Naive thymus-derived CD8-positive, alpha-beta T cell (primary cell): ENCODE measurements around the gene BCR. TPM values are rescaled to one million over a fixed set of nuclear protein-coding genes. Genes with fewer than 3 reads are reported as not detected.

Source experiments
- ATAC-seq, 2 donors: fragments of 150-1000 bp; cut with Tn5 transposase in 1 of 2; sonication (Bioruptor Pico), chemical (Tn5 transposase) in 1 of 2; 1 replicate in 1 of 2; 2 replicates in 1 of 2; pipeline ENCODE4 v1.10.0; 2021; ENCODE audit warnings: mild to moderate bottlenecking in 2 of 2, moderate library complexity in 2 of 2
- POLR2A ChIA-PET: fragments of 350-600 bp; sonication (Branson Sonifier 250); formaldehyde crosslinking; loops from one replicate; lab custom pipeline; 2021; ENCODE audit warnings: antibody characterized with exemption; lab: Charles Lee
- DNase-seq, 10 donors: peaks; one replicate each; pipeline versions ENCODE4 v3.0.0 to v3.0.0-alpha.2; 2020 to 2022
- H3K27ac Mint-ChIP-seq, 10 donors: one replicate each; pipeline ENCODE4 v1.8.0; 2020 to 2022; ENCODE audit warnings: mild to moderate bottlenecking in 10 of 10, mixed read lengths in 10 of 10, moderate library complexity in 4 of 10, inconsistent platforms in 1 of 10
- H3K27me3 Mint-ChIP-seq, 5 donors: one replicate each; pipeline ENCODE4 v1.8.0; 2021 to 2022; ENCODE audit warnings: mixed read lengths in 5 of 5
- H3K36me3 Mint-ChIP-seq, 3 donors: one replicate each; pipeline ENCODE4 v1.8.0; 2020 to 2022; ENCODE audit warnings: mixed read lengths in 3 of 3, mild to moderate bottlenecking in 2 of 3, inconsistent platforms in 1 of 3
- H3K4me1 Mint-ChIP-seq, 4 donors: one replicate each; pipeline ENCODE4 v1.8.0; 2021 to 2022; ENCODE audit warnings: mixed read lengths in 4 of 4
- H3K4me3 Mint-ChIP-seq, 10 donors: one replicate each; pipeline ENCODE4 v1.8.0; 2020 to 2022; ENCODE audit warnings: mild to moderate bottlenecking in 10 of 10, mixed read lengths in 10 of 10, moderate library complexity in 6 of 10, inconsistent platforms in 1 of 10
- H3K9me3 Mint-ChIP-seq, 9 donors: one replicate each; pipeline ENCODE4 v1.8.0; 2020 to 2022; ENCODE audit warnings: mixed read lengths in 9 of 9, mild to moderate bottlenecking in 3 of 9, inconsistent platforms in 1 of 9, moderate library complexity in 1 of 9
- polyA plus RNA-seq, 3 donors: library from polyadenylated mRNA; unstranded; fragments of 300-500 nt; fragmentation: Illumina TruSeq; gene quantifications; one replicate each; pipeline ENCODE4 v1.2.3, GENCODE V29; 2021
- total RNA-seq, 8 experiments: library from RNA in 2 of 8; stranded (reverse) in 2 of 8; gene quantifications; one replicate each; pipeline ENCODE4 v1.2.3 and lab custom pipeline; 2021 to 2026

BCR gene
- total and polyA plus RNA-seq, 5 experiments from 2014 or later, result 3.8 to 76.9 (median 18.3) TPM

- POLR2A ChIA-PET, result interaction anchor here (0.8 to 3.9 kb wide), 8 partner anchors 36 to 101 kb away, joined by 3 to 29 read pairs (median 4); partner anchors contain the start of gene RSPH14
- Mint-ChIP-seq H3K36me3 (peaks cover 0 to 10% (median 0%) of the 10 kb centered on the region in 3 donors), H3K4me1 (peaks cover 43 to 77% (median 64%) of the 10 kb centered on the region in 4 donors), H3K9me3 (peaks cover 0 to 10% (median 0%) of the 10 kb centered on the region in 9 donors), H3K4me3 (peak overlapping the region; percentile 84 to 97 (median 95)), H3K27ac (peak overlapping the region in 8 of 10 donors; percentile 86 to 95 (median 91)), H3K27me3 (no peaks in the 10 kb centered on the region)
- DNase-seq, result peak in 5 of 10 donors; percentile 21 to 48 (median 43)
- peak; percentile 13 to 25 for ATAC-seq
Measured at GRCh38 chr22:23180893-23181720, 798 bp downstream of the BCR start.

- H3K4me1 Mint-ChIP-seq, result peaks cover 44 to 78% (median 70%) of the 10 kb centered on the region in 4 donors
- peak overlapping the region; percentile 16 to 95 (median 91) for H3K27ac Mint-ChIP-seq
- ATAC-seq, result no peak
- no peaks in the 10 kb centered on the region for H3K27me3 Mint-ChIP-seq
- peak overlapping the region; percentile 84 to 97 (median 95) for H3K4me3 Mint-ChIP-seq
- peak in 3 of 10 donors; percentile 5 to 26 (median 24) for DNase-seq
- POLR2A ChIA-PET, result interaction anchor here (0.6 to 3.9 kb wide), 6 partner anchors 19 to 100 kb away, joined by 3 to 29 read pairs (median 4); partner anchors contain the start of gene RSPH14
- H3K36me3 Mint-ChIP-seq, result peaks cover 0 to 15% (median 0%) of the 10 kb centered on the region in 3 donors
- H3K9me3 Mint-ChIP-seq, result peaks cover 0 to 4% (median 0%) of the 10 kb centered on the region in 9 donors
Measured at GRCh38 chr22:23181721-23182308, 1.5 kb downstream of the BCR start.

DNA sequence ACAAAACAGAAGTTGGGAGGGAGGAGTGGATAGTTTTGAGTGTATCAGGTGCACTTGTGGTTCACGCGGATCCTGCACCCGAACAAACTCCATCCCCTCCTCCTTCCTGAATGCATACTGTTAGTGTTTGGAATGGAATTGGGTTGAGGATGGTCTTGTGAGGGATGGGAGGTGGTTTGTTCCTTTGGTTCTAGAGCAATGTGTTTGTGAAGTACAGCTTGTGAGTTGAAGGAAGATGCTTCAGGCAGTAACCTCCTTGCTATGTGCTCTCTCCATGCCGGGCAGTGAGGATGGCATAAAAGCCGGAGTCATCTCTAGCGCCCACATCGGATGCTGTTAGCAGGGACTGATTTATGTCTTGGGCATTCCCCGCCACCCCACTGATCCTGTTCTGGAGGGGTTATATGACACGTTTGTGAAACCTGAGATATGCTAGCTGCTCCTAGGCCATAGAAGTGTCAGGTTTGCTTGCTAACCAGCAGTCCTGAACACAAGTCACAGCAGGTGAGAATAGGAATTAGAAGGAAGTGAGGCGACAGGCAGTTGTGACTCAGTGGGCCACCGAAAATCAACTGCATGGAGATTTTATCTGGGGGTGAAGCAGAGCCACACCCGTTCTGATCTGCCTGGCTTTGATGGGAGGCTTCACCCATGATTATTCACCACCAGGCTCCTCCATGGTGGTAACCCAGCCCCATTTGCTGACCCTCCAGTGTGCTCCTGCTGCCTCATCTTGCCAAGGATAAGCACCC, 2.2 kb downstream of the BCR start:
- Mint-ChIP-seq H3K36me3 (peaks cover 0 to 17% (median 0%) of the 10 kb centered on the region in 3 donors), H3K4me3 (peak overlapping the region; percentile 84 to 97 (median 95)), H3K4me1 (peaks cover 46 to 77% (median 73%) of the 10 kb centered on the region in 4 donors), H3K27ac (peak overlapping the region; percentile 86 to 95 (median 91)), H3K27me3 (no peaks in the 10 kb centered on the region), H3K9me3 (no peaks in the 10 kb centered on the region)
- peak in 7 of 10 donors; percentile 8 to 57 (median 34) for DNase-seq
- peak; percentile 12 to 47 for ATAC-seq
- POLR2A ChIA-PET, result interaction anchor here (0.6 to 3.9 kb wide), 6 partner anchors 19 to 100 kb away, joined by 3 to 29 read pairs (median 4); no protein-coding TSS in a partner anchor

- no peaks in the 10 kb centered on the region for H3K9me3 Mint-ChIP-seq
- no peaks in the 10 kb centered on the region for H3K27me3 Mint-ChIP-seq
- ATAC-seq (no peak), DNase-seq (no peak)
- H3K36me3 Mint-ChIP-seq, result peaks cover 0 to 24% (median 0%) of the 10 kb centered on the region in 3 donors
- peak overlapping the region; percentile 84 to 97 (median 95) for H3K4me3 Mint-ChIP-seq
- peaks cover 52 to 84% (median 79%) of the 10 kb centered on the region in 4 donors for H3K4me1 Mint-ChIP-seq
- peak overlapping the region; percentile 87 to 95 (median 91) for H3K27ac Mint-ChIP-seq
- POLR2A ChIA-PET, result interaction anchor here (0.7 to 1.5 kb wide), 4 partner anchors 42 to 104 kb away, joined by 3 to 7 read pairs (median 4); no protein-coding TSS in a partner anchor
Measured at GRCh38 chr22:23183061-23183698, 2.9 kb downstream of the BCR start.

DNA sequence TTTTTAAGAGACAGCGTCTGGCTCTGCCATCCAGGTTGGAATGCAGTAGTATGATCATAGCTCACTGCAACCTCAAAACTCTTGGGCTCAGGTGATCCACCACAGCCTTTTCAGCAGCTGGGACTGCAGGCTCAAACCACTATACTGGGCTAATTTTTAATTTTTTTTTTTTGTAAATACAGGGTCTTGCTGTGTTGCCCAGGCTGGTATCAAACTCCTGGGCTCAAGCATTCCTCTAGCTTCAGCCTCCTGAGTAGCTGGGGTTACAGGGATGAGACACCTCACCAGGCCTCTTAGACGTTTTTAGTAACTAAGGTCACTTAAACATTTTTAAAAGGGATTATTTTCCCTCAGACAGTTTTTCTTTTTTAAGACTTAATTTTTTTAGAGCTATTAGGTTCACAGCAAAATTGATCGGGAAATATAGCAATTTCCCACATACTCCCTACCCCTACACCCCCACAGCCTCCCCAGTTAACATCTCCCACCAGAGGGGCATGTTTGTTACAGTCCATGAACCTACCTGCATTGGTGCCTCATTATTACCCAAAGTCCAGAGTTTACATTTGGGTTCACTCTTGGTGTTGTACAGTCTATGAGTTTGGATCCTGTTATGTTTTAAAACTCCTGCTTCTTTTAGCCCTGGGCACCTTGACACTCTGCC, 3.9 kb downstream of the BCR start:
- Mint-ChIP-seq H3K9me3 (no peaks in the 10 kb centered on the region), H3K36me3 (peaks cover 0 to 29% (median 0%) of the 10 kb centered on the region in 3 donors), H3K27ac (peak overlapping the region; percentile 53 to 95 (median 88)), H3K4me3 (peak overlapping the region; percentile 84 to 97 (median 95)), H3K27me3 (no peaks in the 10 kb centered on the region), H3K4me1 (peaks cover 49 to 80% (median 74%) of the 10 kb centered on the region in 4 donors)
- DNase-seq, result no peak
- POLR2A ChIA-PET, result interaction anchor here (0.7 to 1.5 kb wide), 2 partner anchors 59 to 103 kb away, joined by 3 to 7 read pairs; no protein-coding TSS in a partner anchor
- ATAC-seq, result no peak

DNA sequence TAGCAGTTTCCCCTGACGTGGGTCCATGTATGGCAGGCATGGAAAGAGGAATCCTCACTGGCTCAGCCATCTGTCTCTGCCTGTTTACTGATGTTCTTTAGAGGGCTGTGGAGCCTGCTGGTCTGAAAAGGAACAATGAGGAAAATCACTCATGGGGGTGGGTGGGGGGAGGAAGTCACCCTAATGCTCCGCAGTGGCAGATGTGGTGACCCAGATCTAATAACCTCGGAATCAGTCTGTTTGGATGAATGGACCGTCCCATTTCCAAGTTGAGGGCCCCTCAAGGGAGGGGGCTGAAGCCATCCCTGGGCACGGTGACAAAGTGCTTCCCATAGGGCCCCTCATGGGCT, 4.4 kb downstream of the BCR start:
- DNase-seq (no peak), ATAC-seq (no peak)
- Mint-ChIP-seq H3K4me3 (peak overlapping the region; percentile 66 to 97 (median 94)), H3K27ac (peak overlapping the region; percentile 53 to 93 (median 84)), H3K27me3 (no peaks in the 10 kb centered on the region), H3K4me1 (peaks cover 48 to 77% (median 72%) of the 10 kb centered on the region in 4 donors), H3K9me3 (no peaks in the 10 kb centered on the region), H3K36me3 (peaks cover 0 to 33% (median 0%) of the 10 kb centered on the region in 3 donors)
- POLR2A ChIA-PET, result no interaction called here

- ATAC-seq (no peak), DNase-seq (no peak)
- Mint-ChIP-seq H3K27ac (peak overlapping the region in 7 of 10 donors; percentile 3 to 91 (median 72)), H3K36me3 (peaks cover 0 to 52% (median 0%) of the 10 kb centered on the region in 3 donors), H3K9me3 (no peaks in the 10 kb centered on the region), H3K4me1 (peaks cover 49 to 80% (median 78%) of the 10 kb centered on the region in 4 donors), H3K4me3 (peak overlapping the region in 2 of 10 donors; percentile 4 to 68), H3K27me3 (no peaks in the 10 kb centered on the region)
- POLR2A ChIA-PET, result interaction anchor here (0.7 to 0.9 kb wide), 2 partner anchors 24 to 52 kb away, joined by 4 to 8 read pairs; no protein-coding TSS in a partner anchor
Measured at GRCh38 chr22:23187211-23187610, 6.9 kb downstream of the BCR start.

- peaks cover 47 to 80% (median 77%) of the 10 kb centered on the region in 4 donors for H3K4me1 Mint-ChIP-seq
- POLR2A ChIA-PET, result interaction anchor here (0.7 kb wide), 1 partner anchor 51 kb away, joined by 8 read pairs; no protein-coding TSS in a partner anchor
- no peaks in the 10 kb centered on the region for H3K27me3 Mint-ChIP-seq
- DNase-seq (no peak), ATAC-seq (no peak)
- peak overlapping the region in 9 of 10 donors; percentile 3 to 74 (median 52) for H3K27ac Mint-ChIP-seq
- H3K9me3 Mint-ChIP-seq, result no peaks in the 10 kb centered on the region
- H3K4me3 Mint-ChIP-seq, result no peak overlapping the region
- peaks cover 0 to 59% (median 0%) of the 10 kb centered on the region in 3 donors for H3K36me3 Mint-ChIP-seq
Measured at GRCh38 chr22:23187871-23188700, 7.8 kb downstream of the BCR start.

GRCh38 chr22:23190526-23190925, 10.2 kb downstream of the BCR start:
- peak overlapping the region in 2 of 10 donors; percentile 77 to 79 for H3K27ac Mint-ChIP-seq
- no peaks in the 10 kb centered on the region for H3K9me3 Mint-ChIP-seq

GRCh38 chr22:23192133-23192532, 11.8 kb downstream of the BCR start:
- Mint-ChIP-seq H3K27ac (peak overlapping the region in 6 of 10 donors; percentile 30 to 80 (median 50)), H3K4me3 (no peak overlapping the region), H3K4me1 (peaks cover 35 to 61% (median 57%) of the 10 kb centered on the region in 4 donors), H3K9me3 (no peaks in the 10 kb centered on the region), H3K36me3 (peaks cover 0 to 58% (median 0%) of the 10 kb centered on the region in 3 donors), H3K27me3 (no peaks in the 10 kb centered on the region)
- DNase-seq, result no peak
- POLR2A ChIA-PET, result no interaction called here
- ATAC-seq, result no peak

More at GRCh38 chr22:23190526-23190925, 10.2 kb downstream of the BCR start:
- H3K4me3 Mint-ChIP-seq, result no peak overlapping the region
- peaks cover 0 to 63% (median 0%) of the 10 kb centered on the region in 3 donors for H3K36me3 Mint-ChIP-seq
- peaks cover 38 to 68% (median 63%) of the 10 kb centered on the region in 4 donors for H3K4me1 Mint-ChIP-seq
- ATAC-seq (no peak), DNase-seq (no peak)
- H3K27me3 Mint-ChIP-seq, result no peaks in the 10 kb centered on the region
- POLR2A ChIA-PET, result no interaction called here
